Stimulated activated CD4-positive, alpha-beta T cell treated with anti-CD3 and anti-CD28 coated beads, TNF-alpha, amount 100 ng/mL, for 4 hours (primary cell): ENCODE data around the gene RPL10L.

ENCODE experiments used
- DNase-seq, 3 experiments: peaks; one replicate each; pipeline ENCODE4 v3.0.0-alpha.2; 2020; ENCODE audit warnings: low read depth in 3 of 3

Gene RPL10L

DNA sequence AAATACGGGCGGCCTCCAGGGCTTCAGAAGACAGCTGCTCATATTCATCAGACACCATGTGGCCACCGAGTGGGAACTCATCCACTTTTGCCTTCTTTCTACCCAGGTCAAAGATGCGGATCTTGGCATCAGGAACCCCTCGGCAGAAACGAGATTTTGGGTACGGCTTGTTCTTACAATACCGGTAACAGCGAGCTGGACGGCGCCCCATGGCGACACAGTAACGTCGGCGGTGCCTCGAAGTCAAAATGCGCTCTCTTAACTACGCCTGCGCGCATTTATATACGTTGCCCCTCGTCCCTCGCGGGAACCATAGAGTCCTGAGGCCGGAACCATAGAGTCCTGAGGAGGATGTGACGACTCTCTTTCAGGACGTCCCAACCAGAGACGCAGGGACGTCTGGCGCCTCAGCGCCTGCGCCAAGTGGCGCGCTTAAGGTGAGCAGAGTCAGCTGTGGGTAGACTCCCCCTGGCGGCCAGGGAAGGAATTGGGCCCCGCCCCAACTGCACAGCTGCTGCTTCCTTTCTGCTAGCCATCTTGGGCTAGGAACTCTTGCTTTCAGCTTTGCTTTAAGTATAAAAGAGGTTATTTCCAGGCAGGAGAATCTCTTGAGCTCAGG, at the start of gene RPL10L:
Gene RPL10L (minus strand): TSS at position 256 of the 619 bp plus-strand sequence. CDS start 45 bp downstream, at position 211.
- DNase-seq: no peak

DNA sequence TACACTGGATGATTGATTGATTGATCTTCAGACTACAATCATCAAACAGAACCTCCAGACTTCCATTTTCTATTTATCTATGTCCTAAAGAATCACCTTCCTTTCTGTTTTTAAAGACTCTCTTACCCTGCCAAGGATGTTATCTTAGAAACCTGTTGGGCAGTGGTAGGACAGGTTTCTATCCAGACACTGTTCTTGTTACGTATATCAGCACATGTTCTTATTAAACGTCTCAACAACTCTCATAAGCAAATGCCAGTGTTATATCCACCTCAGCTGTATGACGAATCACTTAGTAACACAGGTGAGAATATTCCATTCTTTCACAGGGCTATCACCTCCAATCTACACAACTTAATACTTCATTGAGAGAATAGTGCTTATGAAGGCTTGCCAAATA, 40.2 kb upstream of the RPL10L start:
- no peak for DNase-seq

DNA sequence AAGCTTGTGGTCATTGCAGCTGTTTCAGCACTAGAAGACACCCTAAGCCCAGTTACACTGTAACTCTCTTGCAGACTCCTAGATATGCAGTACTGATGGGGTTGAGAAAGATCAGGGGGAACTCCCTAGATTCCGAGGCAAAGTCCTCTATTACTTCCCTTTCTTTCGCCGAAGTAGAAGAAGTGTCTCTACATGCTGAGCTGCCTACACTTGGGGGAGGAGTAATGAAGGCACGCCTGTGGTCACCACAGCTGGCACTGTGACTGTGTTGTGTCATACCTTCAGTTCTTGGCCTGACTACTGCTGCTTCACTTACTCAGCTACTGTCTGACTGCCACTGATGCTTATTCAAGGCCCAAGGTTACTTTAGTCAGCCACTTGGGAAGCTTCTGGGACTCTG, 35.1 kb upstream of the RPL10L start:
- DNase-seq: no peak

DNA sequence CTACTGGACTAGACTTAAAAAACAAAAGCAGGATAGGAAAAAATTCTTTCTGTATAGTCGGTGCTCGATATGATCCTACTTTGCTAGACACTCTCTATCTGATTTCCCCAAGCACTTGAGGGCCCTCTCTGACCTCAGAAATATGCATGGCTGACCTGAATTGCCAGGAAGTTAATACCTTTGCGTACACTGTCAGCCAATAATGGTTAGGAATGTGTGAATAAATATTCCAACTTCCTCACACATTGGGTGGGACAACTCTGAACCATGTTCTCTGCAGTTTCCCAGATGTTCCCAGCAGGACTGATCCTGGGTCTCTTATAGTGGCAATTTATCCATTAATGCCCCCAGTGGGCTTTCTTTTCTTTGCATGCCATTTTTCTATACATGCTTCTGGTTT, 20.5 kb upstream of the RPL10L start:
- DNase-seq: no peak

- DNase-seq: no peak
Observed at GRCh38 chr14:46663382-46663781, 11.8 kb upstream of the RPL10L start.

DNA sequence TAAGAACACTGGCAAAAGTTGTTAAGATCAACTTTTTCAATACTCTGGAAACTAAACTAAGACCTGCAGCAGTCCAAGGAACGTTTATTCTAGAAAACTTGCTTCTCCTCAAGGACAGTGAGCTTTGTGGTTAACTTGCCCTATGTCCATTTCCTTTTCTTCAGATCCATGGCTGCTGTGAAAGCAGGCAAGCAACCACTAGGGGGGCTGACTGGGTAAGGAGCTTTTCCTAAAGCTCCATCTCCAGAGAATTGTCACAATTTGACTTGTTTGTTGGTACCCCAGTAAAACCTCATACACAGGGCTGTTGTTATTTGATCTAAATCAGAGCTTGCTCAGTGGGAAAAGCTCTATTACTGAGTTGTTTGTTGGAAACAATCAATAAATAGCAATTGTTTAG, 10.1 kb upstream of the RPL10L start:
- DNase-seq: no peak

- DNase-seq: no peak
Observed at GRCh38 chr14:46653031-46653755, 1.6 kb upstream of the RPL10L start.

DNA sequence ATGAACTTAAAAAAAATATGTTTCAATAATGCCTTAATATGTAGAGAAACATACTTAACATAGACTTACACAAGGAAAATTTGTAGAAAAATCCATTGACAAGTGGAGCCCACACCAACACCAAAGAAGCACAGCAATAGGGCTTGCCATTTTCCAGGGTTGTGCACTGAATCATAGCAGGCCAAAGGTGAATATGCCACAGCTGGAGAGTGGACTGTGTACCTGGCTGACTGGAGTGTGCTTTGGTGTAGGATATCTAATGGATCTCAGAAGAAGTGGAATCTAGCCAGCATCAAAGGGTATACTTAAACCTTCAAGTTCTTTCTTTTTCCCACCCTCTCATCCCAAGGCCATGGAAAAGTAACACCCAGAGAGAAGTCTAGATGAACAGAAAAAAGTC, 4.8 kb downstream of the RPL10L start:
- no peak for DNase-seq

- no peak for DNase-seq
Observed at GRCh38 chr14:46626876-46627275, 24.7 kb downstream of the RPL10L start.
